Sigmoid colon (tissue), 7 donors: Measurements from ENCODE around the gene FRS2. TPM values are rescaled to one million over a fixed set of nuclear protein-coding genes. Genes with fewer than 3 reads are reported as not detected.

ENCODE experiments used
- DNase-seq: peaks from one replicate; pipeline ENCODE4 v3.0.0-alpha.2; 2019
- H3K27ac ChIP-seq, 4 donors: fragments of 200-600 bp; sonication (generic); one replicate each; pipeline ENCODE4 v1.5.1; 2016 to 2019; ENCODE audit warnings: mild to moderate bottlenecking in 1 of 4
- H3K27me3 ChIP-seq, 3 donors: fragments of 200-600 bp; sonication (generic); one replicate each; pipeline ENCODE4 v1.5.1; 2019; ENCODE audit warnings: mild to moderate bottlenecking in 1 of 3
- H3K36me3 ChIP-seq, 4 donors: fragments of 200-600 bp; sonication (generic); one replicate each; pipeline ENCODE4 v1.5.1; 2016 to 2019
- H3K4me1 ChIP-seq, 4 donors: fragments of 200-600 bp; sonication (generic); one replicate each; pipeline ENCODE4 v1.5.1; 2017 to 2019
- H3K4me3 ChIP-seq, 4 donors: fragments of 200-600 bp; sonication (generic); one replicate each; pipeline ENCODE4 v1.5.1; 2017 to 2019; ENCODE audit warnings: mild to moderate bottlenecking in 2 of 4, moderate library complexity in 1 of 4
- H3K9me3 ChIP-seq, 4 donors: fragments of 200-600 bp in 3 of 4; sonication (generic) in 3 of 4; one replicate each; pipeline versions ENCODE4 v1.5.1 to v1.6.1; 2013 to 2019
- CTCF ChIP-seq, 4 experiments: fragments of 450-650 bp in 3 of 4; fragments of 200-600 bp in 1 of 4; IDR thresholded peaks; one replicate each; pipeline ENCODE4 v1.5.1; 2016 to 2019; ENCODE audit warnings: antibody characterized with exemption in 4 of 4, mild to moderate bottlenecking in 3 of 4, moderate library complexity in 2 of 4
- EP300 ChIP-seq, 4 donors: sonication (generic); formaldehyde crosslinking; IDR thresholded peaks; one replicate each; pipeline ENCODE4 v1.6.1; 2017; ENCODE audit warnings: antibody characterized with exemption in 4 of 4
- POLR2A ChIP-seq, 2 donors: fragments of 450-650 bp; IDR thresholded peaks; one replicate each; pipeline ENCODE4 v1.6.1; 2016; ENCODE audit warnings: antibody characterized with exemption in 2 of 2, mild to moderate bottlenecking in 2 of 2, moderate library complexity in 2 of 2
- POLR2AphosphoS5 ChIP-seq, 4 donors: sonication (generic); formaldehyde crosslinking; IDR thresholded peaks; one replicate each; pipeline ENCODE4 v1.6.1; 2017; ENCODE audit warnings: antibody characterized with exemption in 4 of 4
- WGBS, 2 donors: extraction: QIAGEN DNeasy Blood & Tissue Kit; methylation state at CpG; one replicate each; pipeline ENCODE4 v1.1.7; 2013; 5-methylcytosine and 5-hydroxymethylcytosine counted together
- intact Hi-C: fragments of 100-400 bp; cut with DNase I; formaldehyde crosslinking; loops from one replicate; pipeline ENCODE4 v1.15.1; 2023
- polyA plus RNA-seq, 3 donors: library from polyadenylated mRNA; stranded (reverse); fragments of 200-250 nt; gene quantifications; one replicate each; pipeline ENCODE4 v1.2.3, GENCODE V29; 2013
- total RNA-seq, 4 donors: library from RNA; depleted of rRNA; stranded (reverse); fragments of >200 nt; gene quantifications; one replicate each; pipeline ENCODE4 v1.1.0, GENCODE V29; 2016
- donor health status: healthy with polysubstance abuse.
- donor health status: Bipolar disorder and iron deficiency.
- donor health status: healthy.

Gene FRS2
- total and polyA plus RNA-seq, 7 donors, result 7.6 to 48.4 (median 33.8) TPM

- no peaks in the 10 kb centered on the region for H3K36me3 ChIP-seq
- H3K9me3 ChIP-seq, result no peaks in the 10 kb centered on the region
- H3K4me3 ChIP-seq, result no peak overlapping the region
- 95 to 98% methylated on average over 1 of the region's 1 CpG for WGBS, 2 donors
- no peaks in the 10 kb centered on the region for H3K27me3 ChIP-seq
- no peak overlapping the region for H3K27ac ChIP-seq
- no peak for DNase-seq
- intact Hi-C loops, result loop anchor here (5.0 kb wide), 1 partner anchor 41 kb away; the partner anchor contains the start of gene FRS2
- no peak for TF ChIP-seq CTCF (IDR thresholded peaks at IDR 0.05)
- no peak for TF ChIP-seq POLR2A (IDR thresholded peaks at IDR 0.05)
- no peak for TF ChIP-seq EP300 (IDR thresholded peaks at IDR 0.05)
- TF ChIP-seq POLR2AphosphoS5 (IDR thresholded peaks at IDR 0.05), result no peak
- H3K4me1 ChIP-seq, result peaks cover 0 to 85% (median 72%) of the 10 kb centered on the region in 4 donors
Observed at GRCh38 chr12:69513297-69513696, 43.1 kb downstream of the FRS2 start.

GRCh38 chr12:69514111-69514510, 43.9 kb downstream of the FRS2 start:
- Histone ChIP-seq H3K4me3 (no peak overlapping the region), H3K4me1 (peaks cover 0 to 77% (median 69%) of the 10 kb centered on the region in 4 donors), H3K27me3 (no peaks in the 10 kb centered on the region), H3K36me3 (no peaks in the 10 kb centered on the region), H3K9me3 (no peaks in the 10 kb centered on the region), H3K27ac (no peak overlapping the region)
- DNase-seq, result no peak
- WGBS, 2 donors, result 97 to 99% methylated on average over 2 of the region's 2 CpGs
- intact Hi-C loops, result loop anchor here (5.0 kb wide), 1 partner anchor 42 kb away; the partner anchor contains the start of gene FRS2
- TF ChIP-seq POLR2AphosphoS5 (IDR thresholded peaks at IDR 0.05) (no peak), EP300 (IDR thresholded peaks at IDR 0.05) (no peak), POLR2A (IDR thresholded peaks at IDR 0.05) (no peak), CTCF (IDR thresholded peaks at IDR 0.05) (no peak)

- H3K4me1 ChIP-seq, result peaks cover 0 to 69% (median 62%) of the 10 kb centered on the region in 4 donors
- H3K27me3 ChIP-seq, result no peaks in the 10 kb centered on the region
- no peaks in the 10 kb centered on the region for H3K9me3 ChIP-seq
- TF ChIP-seq POLR2AphosphoS5 (IDR thresholded peaks at IDR 0.05), result no peak
- no peak for TF ChIP-seq EP300 (IDR thresholded peaks at IDR 0.05)
- TF ChIP-seq POLR2A (IDR thresholded peaks at IDR 0.05), result no peak
- TF ChIP-seq CTCF (IDR thresholded peaks at IDR 0.05), result no peak
- no peak overlapping the region for H3K4me3 ChIP-seq
- no peak overlapping the region for H3K27ac ChIP-seq
- intact Hi-C loops, result loop anchor here (5.0 kb wide), 1 partner anchor 43 kb away; the partner anchor contains the start of gene FRS2
- H3K36me3 ChIP-seq, result no peaks in the 10 kb centered on the region
- DNase-seq, result no peak
Observed at GRCh38 chr12:69514845-69515244, 44.7 kb downstream of the FRS2 start.

GRCh38 chr12:69515394-69515930, 45.3 kb downstream of the FRS2 start:
- intact Hi-C loops, result no loop called here
- no peaks in the 10 kb centered on the region for H3K27me3 ChIP-seq
- no peak for DNase-seq
- H3K9me3 ChIP-seq, result no peaks in the 10 kb centered on the region
- 55 to 70% methylated on average over 5 of the region's 5 CpGs for WGBS, 2 donors
- H3K36me3 ChIP-seq, result no peaks in the 10 kb centered on the region
- no peak overlapping the region for H3K4me3 ChIP-seq
- peaks cover 0 to 63% (median 56%) of the 10 kb centered on the region in 4 donors for H3K4me1 ChIP-seq
- TF ChIP-seq CTCF (IDR thresholded peaks at IDR 0.05) (no peak), POLR2A (IDR thresholded peaks at IDR 0.05) (no peak), POLR2AphosphoS5 (IDR thresholded peaks at IDR 0.05) (no peak), EP300 (IDR thresholded peaks at IDR 0.05) (no peak)
- H3K27ac ChIP-seq, result no peak overlapping the region

- Histone ChIP-seq H3K9me3 (no peaks in the 10 kb centered on the region), H3K36me3 (no peaks in the 10 kb centered on the region), H3K4me1 (peaks cover 0 to 49% (median 41%) of the 10 kb centered on the region in 4 donors), H3K4me3 (no peak overlapping the region), H3K27me3 (no peaks in the 10 kb centered on the region), H3K27ac (no peak overlapping the region)
- 84 to 89% methylated on average over 2 of the region's 2 CpGs for WGBS, 2 donors
- TF ChIP-seq CTCF (IDR thresholded peaks at IDR 0.05), result no peak
- no peak for TF ChIP-seq POLR2AphosphoS5 (IDR thresholded peaks at IDR 0.05)
- TF ChIP-seq EP300 (IDR thresholded peaks at IDR 0.05), result no peak
- TF ChIP-seq POLR2A (IDR thresholded peaks at IDR 0.05), result no peak
- no peak for DNase-seq
- intact Hi-C loops, result no loop called here
Observed at GRCh38 chr12:69516950-69517349, 46.8 kb downstream of the FRS2 start.
